Mesenchymal stem cell (in vitro differentiated cells and primary cell): ENCODE data around the gene SF3A1.

ENCODE experiments used
- DNase-seq: peaks from one replicate; pipeline ENCODE4 v3.0.0-alpha.2; 2013
- H2AFZ ChIP-seq: one replicate; pipeline ENCODE4 v1.6.1; 2013; ENCODE audit warnings: low read depth, mild to moderate bottlenecking, control low read depth, inconsistent platforms, low read length, moderate library complexity
- H2AK5ac ChIP-seq: 2 replicates; pipeline ENCODE4 v1.6.1; 2013; ENCODE audit warnings: low read length, moderate library complexity, mild to moderate bottlenecking, inconsistent platforms; ENCODE audit not compliant: severe bottlenecking
- H2BK120ac ChIP-seq: one replicate; pipeline ENCODE4 v1.6.1; 2013; ENCODE audit warnings: low read depth, mild to moderate bottlenecking, inconsistent platforms, low read length, moderate library complexity
- H2BK12ac ChIP-seq, 2 experiments: one replicate each; pipeline ENCODE4 v1.6.1; 2013; ENCODE audit warnings: inconsistent platforms in 2 of 2, low read length in 2 of 2, mild to moderate bottlenecking in 2 of 2, moderate library complexity in 2 of 2, control low read depth in 1 of 2
- H2BK15ac ChIP-seq: one replicate; pipeline ENCODE4 v1.6.1; 2013; ENCODE audit warnings: mild to moderate bottlenecking, low read depth, inconsistent platforms; ENCODE audit not compliant: poor library complexity, severe bottlenecking
- H2BK5ac ChIP-seq: 2 replicates; pipeline ENCODE4 v1.6.1; 2013; ENCODE audit warnings: low read depth, mild to moderate bottlenecking, low read length, control low read depth, inconsistent platforms; ENCODE audit not compliant: poor library complexity, severe bottlenecking
- H3K14ac ChIP-seq, 2 experiments: one replicate each; pipeline ENCODE4 v1.6.1; 2013; ENCODE audit warnings: inconsistent platforms in 2 of 2, low read length in 2 of 2, control low read depth in 1 of 2, mild to moderate bottlenecking in 1 of 2, moderate library complexity in 1 of 2
- H3K18ac ChIP-seq, 2 experiments: one replicate each; pipeline ENCODE4 v1.6.1; 2013; ENCODE audit warnings: inconsistent platforms in 2 of 2, low read length in 2 of 2, control low read depth in 1 of 2, low read depth in 1 of 2, mild to moderate bottlenecking in 1 of 2
- H3K23ac ChIP-seq, 2 experiments: one replicate each; pipeline ENCODE4 v1.6.1; 2013; ENCODE audit warnings: inconsistent platforms in 2 of 2, low read length in 2 of 2, mild to moderate bottlenecking in 2 of 2, moderate library complexity in 2 of 2, control low read depth in 1 of 2
- H3K27ac ChIP-seq: 2 replicates; pipeline ENCODE4 v1.5.1; 2013; ENCODE audit warnings: mild to moderate bottlenecking, moderate library complexity, low read length, control low read depth, inconsistent platforms; ENCODE audit not compliant: poor library complexity, severe bottlenecking
- H3K27me3 ChIP-seq, 2 experiments: 2 replicates each; pipeline versions ENCODE4 v1.6.1 to v1.7.0; 2013; ENCODE audit warnings: low read length in 2 of 2, mild to moderate bottlenecking in 2 of 2, moderate library complexity in 2 of 2, control low read depth in 1 of 2, inconsistent platforms in 1 of 2; ENCODE audit not compliant: control insufficient read depth in 1 of 2, insufficient read depth in 1 of 2
- H3K36me3 ChIP-seq, 2 experiments: 2 replicates each; pipeline versions ENCODE4 v1.6.1 to v1.7.0; 2013; ENCODE audit warnings: low read length in 2 of 2, control low read depth in 1 of 2, inconsistent platforms in 1 of 2, low read depth in 1 of 2, mild to moderate bottlenecking in 1 of 2; ENCODE audit not compliant: insufficient read depth in 2 of 2, control insufficient read depth in 1 of 2
- H3K4ac ChIP-seq, 2 experiments: one replicate each; pipeline ENCODE4 v1.6.1; 2013; ENCODE audit warnings: inconsistent platforms in 2 of 2, low read length in 2 of 2, mild to moderate bottlenecking in 2 of 2, moderate library complexity in 2 of 2, control low read depth in 1 of 2, low read depth in 1 of 2
- H3K4me1 ChIP-seq: 2 replicates; pipeline ENCODE4 v1.6.1; 2013; ENCODE audit warnings: low read depth, low read length, control low read depth; ENCODE audit not compliant: control insufficient read depth, insufficient read depth
- H3K4me2 ChIP-seq: 2 replicates; pipeline ENCODE4 v1.6.1; 2013; ENCODE audit warnings: low read length, mild to moderate bottlenecking, inconsistent platforms; ENCODE audit not compliant: poor library complexity, severe bottlenecking
- H3K4me3 ChIP-seq, 2 experiments: 2 replicates each; pipeline versions ENCODE4 v1.5.1 to v1.7.0; 2013; ENCODE audit warnings: low read length in 2 of 2, mild to moderate bottlenecking in 2 of 2, control low read depth in 1 of 2, low read depth in 1 of 2; ENCODE audit not compliant: insufficient read depth in 1 of 2
- H3K79me1 ChIP-seq: replicated peaks from 2 replicates; pipeline ENCODE4 v1.6.1; 2013; ENCODE audit warnings: mild to moderate bottlenecking, control low read depth, low read length, inconsistent platforms; ENCODE audit not compliant: poor library complexity, severe bottlenecking
- H3K9ac ChIP-seq: 2 replicates; pipeline ENCODE4 v1.7.0; 2013; ENCODE audit warnings: mild to moderate bottlenecking, low read length, moderate library complexity
- H3K9me3 ChIP-seq: 2 replicates; pipeline ENCODE4 v1.7.0; 2013; ENCODE audit warnings: mild to moderate bottlenecking, low read length; ENCODE audit not compliant: control insufficient read depth
- H4K8ac ChIP-seq: one replicate; pipeline ENCODE4 v1.6.1; 2013; ENCODE audit warnings: inconsistent platforms, mild to moderate bottlenecking, low read length, moderate library complexity
- H4K91ac ChIP-seq: one replicate; pipeline ENCODE4 v1.6.1; 2013; ENCODE audit warnings: mild to moderate bottlenecking, low read length, inconsistent platforms
- WGBS: methylation state at CpG from one replicate; pipeline ENCODE4 v1.1.7; 2013; ENCODE audit warnings: mixed read lengths; 5-methylcytosine and 5-hydroxymethylcytosine counted together

Gene SF3A1

DNA sequence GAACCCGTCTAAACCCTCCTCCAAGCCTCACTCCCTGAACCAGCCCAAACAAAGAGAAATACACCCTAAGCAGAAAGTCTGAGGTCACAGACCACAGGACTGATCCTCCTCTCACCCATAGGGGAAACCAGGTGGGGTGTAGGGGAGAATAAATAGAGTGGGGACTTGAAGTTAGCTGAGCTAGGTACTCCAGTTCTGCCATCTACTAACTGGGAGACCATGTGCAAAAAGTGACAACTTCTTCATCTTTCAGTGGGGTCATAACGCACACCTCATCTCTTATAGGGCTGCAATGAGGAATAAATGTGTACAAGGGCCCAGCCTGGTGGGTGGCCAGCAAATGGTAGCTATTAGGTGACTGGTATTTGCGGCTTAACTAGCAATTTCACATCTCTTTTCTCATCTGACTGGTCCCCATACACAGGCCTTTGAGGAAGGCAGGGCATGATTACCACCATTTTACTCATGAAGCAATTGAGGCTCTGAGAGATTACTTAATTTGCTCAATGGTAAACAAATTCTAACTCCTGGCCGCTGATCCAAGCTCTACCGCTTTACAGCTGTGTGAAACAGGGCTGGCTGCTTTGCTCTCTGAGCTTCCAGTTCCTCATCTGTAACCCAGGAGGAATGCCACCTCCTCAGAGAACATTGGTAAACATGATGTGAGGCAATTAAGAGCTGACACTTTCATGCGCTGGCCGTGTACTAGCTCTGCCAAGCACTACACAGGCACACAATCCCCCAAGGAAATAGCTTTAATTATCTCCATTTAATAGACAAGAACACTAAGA is 46.5 kb downstream of the SF3A1 start:
- no peak overlapping the region for H3K23ac ChIP-seq
- H4K8ac ChIP-seq: no peak overlapping the region
- no peak overlapping the region for H3K4ac ChIP-seq
- peak; percentile 89 for DNase-seq
- 68% methylated on average over 6 of the region's 7 CpGs for WGBS
- peak overlapping the region; percentile 14 for H3K27ac ChIP-seq
- H2BK12ac ChIP-seq: no peak overlapping the region
- no peaks in the 10 kb centered on the region for H3K36me3 ChIP-seq
- peak overlapping the region; percentile 8 for H2BK5ac ChIP-seq
- peak overlapping the region; percentile 48 for H3K9ac ChIP-seq
- no peak overlapping the region for H2BK120ac ChIP-seq
- no peak overlapping the region for H3K14ac ChIP-seq
- no peak overlapping the region for H2BK15ac ChIP-seq
- no peak overlapping the region for H4K91ac ChIP-seq
- H3K9me3 ChIP-seq: no peaks in the 10 kb centered on the region
- no peak overlapping the region for H3K18ac ChIP-seq
- no peaks in the 10 kb centered on the region for H3K27me3 ChIP-seq
- no peak overlapping the region for H2AFZ ChIP-seq
- H3K4me2 ChIP-seq: no peak overlapping the region
- peaks cover 61% of the 10 kb centered on the region for H3K4me1 ChIP-seq
- H3K4me3 ChIP-seq: peak overlapping the region in 1 of 2 experiments; percentile 43
- peaks cover 20% of the 10 kb centered on the region for H3K79me1 ChIP-seq
- H2AK5ac ChIP-seq: peak overlapping the region; percentile 53

DNA sequence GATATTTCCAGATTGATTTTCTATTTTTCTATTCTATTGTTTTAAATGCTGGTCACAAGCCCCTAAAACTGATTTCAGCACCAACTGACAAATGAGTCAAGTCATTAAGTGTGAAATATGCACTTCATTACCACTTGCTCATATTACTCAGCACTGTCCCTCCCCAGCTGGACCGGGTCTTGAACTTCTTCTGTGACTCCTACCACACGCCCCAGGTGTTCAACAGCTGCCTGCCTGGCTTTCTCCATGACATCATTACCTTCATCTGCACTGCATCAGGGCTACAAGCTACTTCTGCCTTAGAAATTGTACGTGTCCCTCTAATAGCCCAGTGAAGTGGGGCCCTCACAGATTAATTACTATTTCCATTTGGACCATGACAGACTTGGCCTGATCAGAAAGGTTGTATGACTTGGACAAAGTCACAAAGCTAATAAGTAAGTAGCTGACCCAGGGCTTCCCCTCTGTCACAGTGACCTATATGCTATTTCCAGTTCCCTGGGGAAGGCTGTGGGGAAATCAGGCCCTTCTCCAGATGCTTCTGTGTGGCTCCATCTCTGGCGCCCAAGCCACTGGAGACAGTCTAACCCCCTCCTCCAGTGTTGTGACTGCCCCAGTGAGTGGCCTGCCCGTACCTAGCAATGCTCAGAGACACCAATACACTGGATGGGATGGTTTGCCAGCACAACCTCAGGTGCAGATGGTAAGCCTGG is 48.0 kb downstream of the SF3A1 start:
- WGBS: 66% methylated on average over 5 of the region's 5 CpGs
- peak overlapping the region; percentile 67 for H2AK5ac ChIP-seq

DNA sequence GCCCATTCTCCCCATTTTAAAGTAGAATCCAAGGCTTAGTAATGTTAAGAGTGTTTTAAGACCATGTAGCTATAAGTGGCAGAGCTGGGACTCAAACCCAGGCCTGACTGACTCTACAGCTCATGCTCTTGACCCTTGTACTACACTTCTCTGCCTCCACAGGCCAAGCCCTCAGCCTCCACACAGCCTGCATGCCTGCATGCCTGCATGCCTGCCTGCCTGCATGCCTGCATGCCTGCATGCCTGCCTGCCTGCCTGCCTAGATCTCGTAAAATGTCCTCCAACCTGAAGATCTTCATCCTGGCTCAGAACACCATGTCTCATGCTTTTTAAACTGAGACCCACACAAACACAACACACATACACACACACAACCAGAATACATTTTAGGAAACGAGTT is 48.6 kb downstream of the SF3A1 start:
- no peak overlapping the region for H3K4me2 ChIP-seq
- no peaks in the 10 kb centered on the region for H3K9me3 ChIP-seq
- no peak overlapping the region for H3K14ac ChIP-seq
- H3K4me1 ChIP-seq: peaks cover 55% of the 10 kb centered on the region
- peaks cover 22% of the 10 kb centered on the region for H3K79me1 ChIP-seq
- H3K4me3 ChIP-seq: no peak overlapping the region
- H3K27ac ChIP-seq: peak overlapping the region; percentile 33
- WGBS: 88% methylated on average over 1 of the region's 2 CpGs
- peak overlapping the region; percentile 48 for H4K91ac ChIP-seq
- H2BK15ac ChIP-seq: no peak overlapping the region
- peak overlapping the region in 1 of 2 experiments; percentile 16 for H3K18ac ChIP-seq
- H2BK5ac ChIP-seq: no peak overlapping the region
- no peaks in the 10 kb centered on the region for H3K27me3 ChIP-seq
- no peak overlapping the region for H2AK5ac ChIP-seq
- H3K36me3 ChIP-seq: peaks cover 11 to 12% of the 10 kb centered on the region in 2 experiments
- H3K4ac ChIP-seq: no peak overlapping the region
- no peak for DNase-seq
- H2BK120ac ChIP-seq: no peak overlapping the region
- no peak overlapping the region for H3K9ac ChIP-seq
- H4K8ac ChIP-seq: no peak overlapping the region
- no peak overlapping the region for H2BK12ac ChIP-seq
- H3K23ac ChIP-seq: no peak overlapping the region
- H2AFZ ChIP-seq: no peak overlapping the region

More for the DNA sequence above, 48.0 kb downstream of the SF3A1 start:
- Histone ChIP-seq H3K27ac (peak overlapping the region; percentile 33), H2BK120ac (no peak overlapping the region), H3K9ac (no peak overlapping the region), H3K18ac (no peak overlapping the region), H2BK12ac (no peak overlapping the region), H3K4me3 (no peak overlapping the region), H3K23ac (no peak overlapping the region), H3K27me3 (no peaks in the 10 kb centered on the region), H4K91ac (no peak overlapping the region), H2BK5ac (no peak overlapping the region), H3K4ac (no peak overlapping the region), H2AFZ (no peak overlapping the region), H3K4me2 (no peak overlapping the region), H3K36me3 (peaks cover 5 to 7% of the 10 kb centered on the region in 2 experiments), H3K79me1 (peaks cover 23% of the 10 kb centered on the region), H3K14ac (no peak overlapping the region), H4K8ac (no peak overlapping the region), H3K4me1 (peaks cover 58% of the 10 kb centered on the region), H2BK15ac (no peak overlapping the region), H3K9me3 (no peaks in the 10 kb centered on the region)
- DNase-seq: peak; percentile 79

- Histone ChIP-seq H3K9ac (no peak overlapping the region), H3K27ac (no peak overlapping the region), H2BK120ac (no peak overlapping the region), H3K14ac (no peak overlapping the region), H3K9me3 (no peaks in the 10 kb centered on the region), H2AK5ac (peak overlapping the region; percentile 3), H2BK15ac (peak overlapping the region; percentile 3), H2BK12ac (no peak overlapping the region), H3K36me3 (peaks cover 13 to 21% of the 10 kb centered on the region in 2 experiments), H3K23ac (no peak overlapping the region), H3K4ac (no peak overlapping the region), H3K4me3 (no peak overlapping the region), H3K18ac (no peak overlapping the region), H3K4me2 (no peak overlapping the region), H4K91ac (no peak overlapping the region), H4K8ac (no peak overlapping the region), H3K4me1 (peaks cover 57% of the 10 kb centered on the region), H2BK5ac (no peak overlapping the region), H2AFZ (no peak overlapping the region), H3K27me3 (no peaks in the 10 kb centered on the region), H3K79me1 (peaks cover 24% of the 10 kb centered on the region)
- WGBS: 96% methylated on average over 4 of the region's 4 CpGs
- no peak for DNase-seq
Observed at GRCh38 chr22:30307041-30307574, 49.6 kb downstream of the SF3A1 start.
